Measurements from ENCODE around the gene SLC25A39.

- TF ChIP-seq, protein P1, sequence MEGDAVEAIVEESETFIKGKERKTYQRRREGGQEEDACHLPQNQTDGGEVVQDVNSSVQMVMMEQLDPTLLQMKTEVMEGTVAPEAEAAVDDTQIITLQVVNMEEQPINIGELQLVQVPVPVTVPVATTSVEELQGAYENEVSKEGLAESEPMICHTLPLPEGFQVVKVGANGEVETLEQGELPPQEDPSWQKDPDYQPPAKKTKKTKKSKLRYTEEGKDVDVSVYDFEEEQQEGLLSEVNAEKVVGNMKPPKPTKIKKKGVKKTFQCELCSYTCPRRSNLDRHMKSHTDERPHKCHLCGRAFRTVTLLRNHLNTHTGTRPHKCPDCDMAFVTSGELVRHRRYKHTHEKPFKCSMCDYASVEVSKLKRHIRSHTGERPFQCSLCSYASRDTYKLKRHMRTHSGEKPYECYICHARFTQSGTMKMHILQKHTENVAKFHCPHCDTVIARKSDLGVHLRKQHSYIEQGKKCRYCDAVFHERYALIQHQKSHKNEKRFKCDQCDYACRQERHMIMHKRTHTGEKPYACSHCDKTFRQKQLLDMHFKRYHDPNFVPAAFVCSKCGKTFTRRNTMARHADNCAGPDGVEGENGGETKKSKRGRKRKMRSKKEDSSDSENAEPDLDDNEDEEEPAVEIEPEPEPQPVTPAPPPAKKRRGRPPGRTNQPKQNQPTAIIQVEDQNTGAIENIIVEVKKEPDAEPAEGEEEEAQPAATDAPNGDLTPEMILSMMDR (IDR thresholded peaks at IDR 0.05) = no peak
- no peak for TF ChIP-seq POLR2A (IDR thresholded peaks at IDR 0.05)
These were observed 14.4 kb downstream of the SLC25A39 start for GRCh38 chr17:44310188-44310587.
